Activated CD8-positive, alpha-beta memory T cell treated with anti-CD3 and anti-CD28 coated beads, Interleukin-2, amount 50 U/mL, for 1 hour (primary cell): ENCODE measurements around the gene GDF7.

Experiments used
- DNase-seq: peaks from one replicate; pipeline ENCODE4 v3.0.0-alpha.2; 2020; ENCODE audit errors: extremely low read depth

GDF7 gene

DNA sequence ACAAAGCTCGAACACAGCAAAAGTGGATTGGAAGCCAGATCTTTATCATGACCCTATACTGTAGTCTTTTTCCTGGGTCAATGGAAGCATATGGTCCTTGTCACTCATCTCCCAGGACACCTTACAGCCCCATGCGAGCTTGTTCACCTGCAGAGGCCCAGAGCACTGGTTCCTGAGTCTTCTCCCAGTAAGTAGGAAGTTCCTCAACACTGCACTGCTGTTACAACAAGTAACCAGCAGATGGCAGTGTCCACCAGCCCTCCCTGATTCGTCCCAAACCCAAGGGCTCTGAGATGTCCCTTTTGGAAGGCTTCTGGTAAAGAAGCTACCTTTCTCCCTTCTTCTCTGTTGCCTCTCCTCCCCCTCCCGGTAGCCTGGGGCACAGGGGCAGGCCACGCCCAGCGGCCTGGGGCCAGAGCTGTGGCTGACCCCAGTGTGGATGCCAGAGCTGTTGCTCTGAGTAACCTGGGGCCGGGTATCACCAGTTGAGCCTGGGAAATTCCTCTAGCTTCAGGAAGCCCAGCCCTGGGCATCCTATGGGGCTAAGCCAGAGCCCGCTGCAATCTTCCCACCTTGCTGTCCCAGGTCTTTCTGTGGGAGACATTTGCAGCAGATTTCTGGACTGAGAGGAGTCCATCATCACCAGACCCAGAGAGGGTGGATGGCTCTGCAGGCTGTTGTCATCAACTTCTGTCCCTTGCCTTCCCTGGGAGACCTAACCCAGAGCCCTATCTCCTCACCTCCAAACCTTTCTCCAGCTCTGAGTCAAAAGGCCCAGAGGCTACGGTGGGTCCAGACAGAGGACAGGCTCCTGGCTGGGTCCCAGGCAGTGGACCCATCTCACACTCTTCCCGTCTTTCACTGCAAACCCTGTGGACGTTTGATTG is 5.3 kb upstream of the GDF7 start:
- DNase-seq, result no peak

- DNase-seq, result no peak
Observed at GRCh38 chr2:20662308-20662937, 4.5 kb upstream of the GDF7 start.

- no peak for DNase-seq
Observed at GRCh38 chr2:20663196-20664070, 3.5 kb upstream of the GDF7 start.

- no peak for DNase-seq
Observed at GRCh38 chr2:20664071-20664390, 2.9 kb upstream of the GDF7 start.

GRCh38 chr2:20664431-20665242 is 2.3 kb upstream of the GDF7 start:
- DNase-seq, result no peak

- DNase-seq, result no peak
Observed at GRCh38 chr2:20665243-20666004, 1.5 kb upstream of the GDF7 start.

DNA sequence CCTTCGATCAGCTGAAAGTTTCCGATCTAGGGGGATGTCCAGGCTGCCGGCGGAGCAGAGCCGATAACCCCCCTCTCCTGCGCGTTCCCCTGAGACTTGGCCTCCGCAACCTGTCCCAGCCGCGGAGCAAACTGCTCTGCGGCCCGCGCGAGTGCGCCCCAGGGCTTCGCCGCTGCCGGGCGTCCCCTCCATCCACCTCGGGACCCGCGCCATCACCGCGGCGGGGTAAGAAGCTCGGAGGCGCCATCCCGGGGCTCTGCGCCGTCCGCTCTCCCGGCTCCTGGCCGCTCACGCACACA is 990 bp upstream of the GDF7 start:
- DNase-seq, result no peak

DNA sequence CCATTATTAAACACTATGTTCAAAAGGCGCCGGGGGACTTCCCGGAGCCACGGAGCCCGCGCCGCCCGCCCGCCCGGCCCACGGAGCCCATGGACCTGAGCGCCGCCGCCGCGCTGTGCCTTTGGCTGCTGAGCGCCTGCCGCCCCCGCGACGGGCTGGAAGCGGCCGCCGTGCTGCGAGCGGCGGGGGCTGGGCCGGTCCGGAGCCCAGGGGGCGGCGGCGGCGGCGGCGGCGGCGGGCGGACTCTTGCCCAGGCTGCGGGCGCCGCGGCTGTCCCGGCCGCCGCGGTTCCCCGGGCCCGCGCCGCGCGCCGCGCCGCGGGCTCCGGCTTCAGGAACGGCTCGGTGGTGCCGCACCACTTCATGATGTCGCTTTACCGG is 197 bp downstream of the GDF7 start:
- no peak for DNase-seq

- DNase-seq, result no peak
Observed at GRCh38 chr2:20667531-20668401, 822 bp downstream of the GDF7 start.

- DNase-seq, result no peak
Observed at GRCh38 chr2:20668451-20668850, 1.5 kb downstream of the GDF7 start.

GRCh38 chr2:20668871-20669475 is 2.0 kb downstream of the GDF7 start:
- DNase-seq, result no peak

DNA sequence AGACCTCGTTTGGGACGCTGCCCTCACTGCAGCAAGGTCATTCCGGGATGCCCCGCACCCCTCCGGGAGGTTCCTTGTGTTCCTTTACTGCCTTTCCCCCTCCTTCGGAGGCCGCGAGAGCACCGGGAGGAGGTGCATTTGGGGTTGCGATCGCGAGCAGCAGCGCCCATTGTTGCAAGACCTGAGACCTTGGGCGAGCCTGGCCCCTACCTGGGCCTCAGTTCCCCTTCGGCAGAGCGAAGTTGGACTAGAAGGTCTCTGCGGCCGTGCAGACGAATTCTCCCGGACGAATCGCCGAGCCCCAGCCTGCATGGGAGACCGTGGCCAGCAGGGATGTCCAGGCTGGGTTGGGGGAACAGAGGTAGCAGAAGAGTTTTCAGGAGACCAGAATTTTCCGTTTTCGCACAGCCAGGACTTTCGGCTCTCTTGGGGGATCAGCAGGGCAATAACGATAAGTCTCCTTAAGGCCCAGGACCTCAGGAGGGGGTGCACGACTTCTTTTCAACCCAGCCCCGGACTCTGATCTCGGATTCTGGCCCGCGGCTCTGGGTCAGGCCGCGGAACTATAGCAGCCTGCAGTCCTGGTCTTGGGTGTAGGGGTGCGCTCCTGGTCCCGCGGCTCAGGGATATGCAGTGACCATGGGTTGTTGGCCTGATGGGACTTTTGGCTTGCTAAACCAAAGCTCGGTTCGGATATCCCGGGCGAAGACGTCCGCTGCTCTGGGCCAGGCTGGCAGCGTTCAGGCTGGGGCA is 2.8 kb downstream of the GDF7 start:
- no peak for DNase-seq

DNA sequence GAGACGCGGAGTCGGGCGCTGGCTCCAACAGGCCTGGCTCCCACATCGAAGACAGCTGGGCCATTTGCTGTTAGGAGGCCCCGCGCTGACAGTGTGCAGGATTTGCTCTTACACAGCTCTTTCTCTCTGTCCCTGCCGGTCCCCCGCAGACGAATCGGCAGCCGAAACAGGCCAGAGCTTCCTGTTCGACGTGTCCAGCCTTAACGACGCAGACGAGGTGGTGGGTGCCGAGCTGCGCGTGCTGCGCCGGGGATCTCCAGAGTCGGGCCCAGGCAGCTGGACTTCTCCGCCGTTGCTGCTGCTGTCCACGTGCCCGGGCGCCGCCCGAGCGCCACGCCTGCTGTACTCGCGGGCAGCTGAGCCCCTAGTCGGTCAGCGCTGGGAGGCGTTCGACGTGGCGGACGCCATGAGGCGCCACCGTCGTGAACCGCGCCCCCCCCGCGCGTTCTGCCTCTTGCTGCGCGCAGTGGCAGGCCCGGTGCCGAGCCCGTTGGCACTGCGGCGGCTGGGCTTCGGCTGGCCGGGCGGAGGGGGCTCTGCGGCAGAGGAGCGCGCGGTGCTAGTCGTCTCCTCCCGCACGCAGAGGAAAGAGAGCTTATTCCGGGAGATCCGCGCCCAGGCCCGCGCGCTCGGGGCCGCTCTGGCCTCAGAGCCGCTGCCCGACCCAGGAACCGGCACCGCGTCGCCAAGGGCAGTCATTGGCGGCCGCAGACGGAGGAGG is 3.5 kb downstream of the GDF7 start:
- DNase-seq, result no peak

- DNase-seq, result no peak
Observed at GRCh38 chr2:20671036-20671735, 4.2 kb downstream of the GDF7 start.

- DNase-seq, result no peak
Observed at GRCh38 chr2:20671736-20672080, 4.8 kb downstream of the GDF7 start.

GRCh38 chr2:20672201-20672951 is 5.4 kb downstream of the GDF7 start:
- no peak for DNase-seq

GRCh38 chr2:20673686-20674308 is 6.9 kb downstream of the GDF7 start:
- no peak for DNase-seq
